ENCODE measurements around the gene ST6GALNAC3.

Gene ST6GALNAC3

DNA sequence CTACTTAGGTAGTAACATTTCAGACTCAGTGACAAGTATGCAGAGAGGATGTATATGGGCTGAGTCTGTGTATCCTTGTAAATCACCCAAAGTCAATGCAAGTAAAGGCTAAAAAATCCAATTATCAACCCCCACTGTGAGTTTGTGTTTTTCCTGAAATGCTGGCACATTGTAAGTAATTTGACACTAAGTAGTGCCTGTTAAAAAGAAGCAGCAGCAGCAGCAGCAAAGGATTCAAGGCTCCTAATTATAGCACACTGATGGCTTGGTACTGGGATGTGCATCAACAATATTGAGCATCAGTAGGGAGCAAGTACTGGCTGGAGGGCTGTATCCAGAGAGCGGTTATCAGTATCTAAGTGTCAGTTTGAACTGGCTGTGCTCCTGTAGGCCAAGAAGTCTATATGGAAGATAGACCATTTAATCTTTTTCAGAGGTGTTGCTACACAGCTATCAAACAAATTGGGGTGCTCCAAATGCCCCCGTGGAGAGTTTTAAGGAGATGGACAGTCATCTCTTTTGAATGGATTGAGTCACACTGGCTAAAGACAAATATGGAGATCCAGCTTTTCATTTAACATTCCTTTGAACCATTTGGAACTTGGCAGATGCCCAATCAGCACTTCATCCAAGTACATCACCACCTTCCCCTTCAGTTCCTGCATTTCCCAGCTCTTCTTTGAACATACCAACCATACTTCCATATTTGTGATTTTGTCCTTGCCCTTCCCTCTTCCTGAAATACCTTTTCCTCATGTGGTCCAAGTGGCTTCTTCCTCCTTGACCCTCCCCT is 551.5 kb downstream of the ST6GALNAC3 start:
- CTCF ChIA-PET = no interaction called here

DNA sequence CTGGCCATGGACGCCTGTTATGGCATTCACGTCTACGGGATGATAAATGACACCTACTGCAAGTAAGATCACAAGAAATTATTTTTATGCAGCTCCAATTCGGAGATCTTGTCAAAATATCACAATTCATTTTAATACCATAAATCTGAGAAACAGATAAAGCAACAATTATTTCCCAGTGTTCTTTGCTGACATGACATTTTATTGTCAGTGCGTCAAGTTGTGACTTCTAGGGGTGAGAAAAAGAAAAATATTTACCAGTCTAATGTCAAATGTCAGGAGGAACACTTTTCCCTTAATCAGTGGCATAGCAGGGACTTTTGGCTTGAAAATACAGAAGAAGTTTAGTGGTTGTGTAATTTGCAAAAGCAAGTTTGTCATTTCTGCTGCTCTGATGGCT is 553.0 kb downstream of the ST6GALNAC3 start:
- no peaks in the 10 kb centered on the region for H3K9me3 ChIP-seq (ENCODE audit: control insufficient read depth, insufficient read depth, low read depth, low read length)
- POLR2A ChIA-PET = no interaction called here
- CTCF ChIA-PET = no interaction called here
- no peaks in the 10 kb centered on the region for H3K4me1 ChIP-seq (ENCODE audit: control insufficient read depth, insufficient read depth, low read length)
- H3K27ac ChIP-seq (ENCODE audit: extremely low read depth, low read depth, low read length) = no peak overlapping the region
- no peak overlapping the region for H3K4me3 ChIP-seq (ENCODE audit: low read depth, low read length)
- no peaks in the 10 kb centered on the region for H3K36me3 ChIP-seq (ENCODE audit: control insufficient read depth in 2 of 2, insufficient read depth in 1 of 2, low read length in 2 of 2)
- TF ChIP-seq ZEB2 (tag by site-specific recombination; IDR thresholded peaks at IDR 0.05) = no peak
- TF ChIP-seq ZFP37 (tag by site-specific recombination; IDR thresholded peaks at IDR 0.05) = no peak
- TF ChIP-seq, protein P1, sequence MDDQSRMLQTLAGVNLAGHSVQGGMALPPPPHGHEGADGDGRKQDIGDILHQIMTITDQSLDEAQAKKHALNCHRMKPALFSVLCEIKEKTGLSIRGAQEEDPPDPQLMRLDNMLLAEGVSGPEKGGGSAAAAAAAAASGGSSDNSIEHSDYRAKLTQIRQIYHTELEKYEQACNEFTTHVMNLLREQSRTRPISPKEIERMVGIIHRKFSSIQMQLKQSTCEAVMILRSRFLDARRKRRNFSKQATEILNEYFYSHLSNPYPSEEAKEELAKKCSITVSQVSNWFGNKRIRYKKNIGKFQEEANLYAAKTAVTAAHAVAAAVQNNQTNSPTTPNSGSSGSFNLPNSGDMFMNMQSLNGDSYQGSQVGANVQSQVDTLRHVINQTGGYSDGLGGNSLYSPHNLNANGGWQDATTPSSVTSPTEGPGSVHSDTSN (CRISPR knock-in tag; IDR thresholded peaks at IDR 0.05) = no peak
- no peak for TF ChIP-seq ZNF274 (IDR thresholded peaks at IDR 0.05; ENCODE audit: low read length)
- no peak for TF ChIP-seq ZNF274 (tag by site-specific recombination; IDR thresholded peaks at IDR 0.05; ENCODE audit: borderline replicate concordance)
- TF ChIP-seq ZBTB48 (tag by site-specific recombination; IDR thresholded peaks at IDR 0.05) = no peak
- TF ChIP-seq TRIM28 (IDR thresholded peaks at IDR 0.05; ENCODE audit: borderline replicate concordance, low read length) = no peak
- no peak for TF ChIP-seq ZNF785 (tag by site-specific recombination; IDR thresholded peaks at IDR 0.05)
- TF ChIP-seq OVOL3 (tag by site-specific recombination; IDR thresholded peaks at IDR 0.05) = no peak
- TF ChIP-seq ZNF354C (tag by site-specific recombination; IDR thresholded peaks at IDR 0.05; ENCODE audit: borderline replicate concordance, low read depth) = no peak

More for the DNA sequence above, 551.5 kb downstream of the ST6GALNAC3 start:
- Histone ChIP-seq H3K4me1 (ENCODE audit: control insufficient read depth, insufficient read depth, low read length) (no peaks in the 10 kb centered on the region), H3K27ac (ENCODE audit: extremely low read depth, low read depth, low read length) (no peak overlapping the region), H3K9me3 (ENCODE audit: control insufficient read depth, insufficient read depth, low read depth, low read length) (no peaks in the 10 kb centered on the region), H3K36me3 (ENCODE audit: control insufficient read depth in 2 of 2, insufficient read depth in 1 of 2, low read length in 2 of 2) (no peaks in the 10 kb centered on the region), H3K4me3 (ENCODE audit: low read depth, low read length) (no peak overlapping the region)
- TF ChIP-seq ZNF10 (tag by site-specific recombination; IDR thresholded peaks at IDR 0.05) (peak; percentile 39; the same call in 1 of the 2 replicates), ZNF221 (tag by site-specific recombination; IDR thresholded peaks at IDR 0.05; ENCODE audit: borderline replicate concordance) (no peak), OSR2 (tag by site-specific recombination; IDR thresholded peaks at IDR 0.05) (peak; percentile 53), ZNF660 (tag by site-specific recombination; IDR thresholded peaks at IDR 0.05) (no peak), ZNF843 (tag by site-specific recombination; IDR thresholded peaks at IDR 0.05) (peak; percentile 35; the same call in 1 of the 2 replicates), GLIS1 (tag by site-specific recombination; IDR thresholded peaks at IDR 0.05) (peak; percentile 18; the same call in 1 of the 2 replicates), ZNF16 (tag by site-specific recombination; IDR thresholded peaks at IDR 0.05; ENCODE audit: low read depth) (0 out of 2 replicates have a peak, but pooled peaks have one; percentile 13), FEZF1 (tag by site-specific recombination; IDR thresholded peaks at IDR 0.05) (peak; percentile 72)
- TF ChIP-seq, protein P2, sequence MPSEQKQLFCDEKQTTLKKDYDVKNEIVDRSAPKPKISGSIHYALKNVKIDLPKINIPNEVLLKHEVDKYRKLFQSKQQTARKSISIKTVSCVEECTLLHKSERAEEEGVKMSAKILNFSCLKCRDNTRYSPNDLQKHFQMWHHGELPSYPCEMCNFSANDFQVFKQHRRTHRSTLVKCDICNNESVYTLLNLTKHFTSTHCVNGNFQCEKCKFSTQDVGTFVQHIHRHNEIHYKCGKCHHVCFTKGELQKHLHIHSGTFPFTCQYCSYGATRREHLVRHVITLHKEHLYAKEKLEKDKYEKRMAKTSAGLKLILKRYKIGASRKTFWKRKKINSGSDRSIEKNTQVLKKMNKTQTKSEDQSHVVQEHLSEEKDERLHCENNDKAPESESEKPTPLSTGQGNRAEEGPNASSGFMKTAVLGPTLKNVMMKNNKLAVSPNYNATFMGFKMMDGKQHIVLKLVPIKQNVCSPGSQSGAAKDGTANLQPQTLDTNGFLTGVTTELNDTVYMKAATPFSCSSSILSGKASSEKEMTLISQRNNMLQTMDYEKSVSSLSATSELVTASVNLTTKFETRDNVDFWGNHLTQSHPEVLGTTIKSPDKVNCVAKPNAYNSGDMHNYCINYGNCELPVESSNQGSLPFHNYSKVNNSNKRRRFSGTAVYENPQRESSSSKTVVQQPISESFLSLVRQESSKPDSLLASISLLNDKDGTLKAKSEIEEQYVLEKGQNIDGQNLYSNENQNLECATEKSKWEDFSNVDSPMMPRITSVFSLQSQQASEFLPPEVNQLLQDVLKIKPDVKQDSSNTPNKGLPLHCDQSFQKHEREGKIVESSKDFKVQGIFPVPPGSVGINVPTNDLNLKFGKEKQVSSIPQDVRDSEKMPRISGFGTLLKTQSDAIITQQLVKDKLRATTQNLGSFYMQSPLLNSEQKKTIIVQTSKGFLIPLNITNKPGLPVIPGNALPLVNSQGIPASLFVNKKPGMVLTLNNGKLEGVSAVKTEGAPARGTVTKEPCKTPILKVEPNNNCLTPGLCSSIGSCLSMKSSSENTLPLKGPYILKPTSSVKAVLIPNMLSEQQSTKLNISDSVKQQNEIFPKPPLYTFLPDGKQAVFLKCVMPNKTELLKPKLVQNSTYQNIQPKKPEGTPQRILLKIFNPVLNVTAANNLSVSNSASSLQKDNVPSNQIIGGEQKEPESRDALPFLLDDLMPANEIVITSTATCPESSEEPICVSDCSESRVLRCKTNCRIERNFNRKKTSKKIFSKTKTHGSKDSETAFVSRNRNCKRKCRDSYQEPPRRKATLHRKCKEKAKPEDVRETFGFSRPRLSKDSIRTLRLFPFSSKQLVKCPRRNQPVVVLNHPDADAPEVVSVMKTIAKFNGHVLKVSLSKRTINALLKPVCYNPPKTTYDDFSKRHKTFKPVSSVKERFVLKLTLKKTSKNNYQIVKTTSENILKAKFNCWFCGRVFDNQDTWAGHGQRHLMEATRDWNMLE (tag by site-specific recombination; conservative IDR thresholded peaks at IDR 0.05; ENCODE audit: low read depth) = no peak
- TF ChIP-seq, protein P3, sequence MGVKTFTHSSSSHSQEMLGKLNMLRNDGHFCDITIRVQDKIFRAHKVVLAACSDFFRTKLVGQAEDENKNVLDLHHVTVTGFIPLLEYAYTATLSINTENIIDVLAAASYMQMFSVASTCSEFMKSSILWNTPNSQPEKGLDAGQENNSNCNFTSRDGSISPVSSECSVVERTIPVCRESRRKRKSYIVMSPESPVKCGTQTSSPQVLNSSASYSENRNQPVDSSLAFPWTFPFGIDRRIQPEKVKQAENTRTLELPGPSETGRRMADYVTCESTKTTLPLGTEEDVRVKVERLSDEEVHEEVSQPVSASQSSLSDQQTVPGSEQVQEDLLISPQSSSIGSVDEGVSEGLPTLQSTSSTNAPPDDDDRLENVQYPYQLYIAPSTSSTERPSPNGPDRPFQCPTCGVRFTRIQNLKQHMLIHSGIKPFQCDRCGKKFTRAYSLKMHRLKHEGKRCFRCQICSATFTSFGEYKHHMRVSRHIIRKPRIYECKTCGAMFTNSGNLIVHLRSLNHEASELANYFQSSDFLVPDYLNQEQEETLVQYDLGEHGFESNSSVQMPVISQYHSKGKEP (tag by site-specific recombination; IDR thresholded peaks at IDR 0.05) = peak; percentile 86
- TF ChIP-seq, protein P4, sequence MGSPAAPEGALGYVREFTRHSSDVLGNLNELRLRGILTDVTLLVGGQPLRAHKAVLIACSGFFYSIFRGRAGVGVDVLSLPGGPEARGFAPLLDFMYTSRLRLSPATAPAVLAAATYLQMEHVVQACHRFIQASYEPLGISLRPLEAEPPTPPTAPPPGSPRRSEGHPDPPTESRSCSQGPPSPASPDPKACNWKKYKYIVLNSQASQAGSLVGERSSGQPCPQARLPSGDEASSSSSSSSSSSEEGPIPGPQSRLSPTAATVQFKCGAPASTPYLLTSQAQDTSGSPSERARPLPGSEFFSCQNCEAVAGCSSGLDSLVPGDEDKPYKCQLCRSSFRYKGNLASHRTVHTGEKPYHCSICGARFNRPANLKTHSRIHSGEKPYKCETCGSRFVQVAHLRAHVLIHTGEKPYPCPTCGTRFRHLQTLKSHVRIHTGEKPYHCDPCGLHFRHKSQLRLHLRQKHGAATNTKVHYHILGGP (tag by site-specific recombination; IDR thresholded peaks at IDR 0.05) = peak; percentile 83
- TF ChIP-seq, protein P5, sequence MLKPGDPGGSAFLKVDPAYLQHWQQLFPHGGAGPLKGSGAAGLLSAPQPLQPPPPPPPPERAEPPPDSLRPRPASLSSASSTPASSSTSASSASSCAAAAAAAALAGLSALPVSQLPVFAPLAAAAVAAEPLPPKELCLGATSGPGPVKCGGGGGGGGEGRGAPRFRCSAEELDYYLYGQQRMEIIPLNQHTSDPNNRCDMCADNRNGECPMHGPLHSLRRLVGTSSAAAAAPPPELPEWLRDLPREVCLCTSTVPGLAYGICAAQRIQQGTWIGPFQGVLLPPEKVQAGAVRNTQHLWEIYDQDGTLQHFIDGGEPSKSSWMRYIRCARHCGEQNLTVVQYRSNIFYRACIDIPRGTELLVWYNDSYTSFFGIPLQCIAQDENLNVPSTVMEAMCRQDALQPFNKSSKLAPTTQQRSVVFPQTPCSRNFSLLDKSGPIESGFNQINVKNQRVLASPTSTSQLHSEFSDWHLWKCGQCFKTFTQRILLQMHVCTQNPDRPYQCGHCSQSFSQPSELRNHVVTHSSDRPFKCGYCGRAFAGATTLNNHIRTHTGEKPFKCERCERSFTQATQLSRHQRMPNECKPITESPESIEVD (tag by site-specific recombination; IDR thresholded peaks at IDR 0.05) = peak; percentile 63
- POLR2A ChIA-PET = no interaction called here

Measured in HEK293 (cell line).